Breast epithelium (tissue), 4 donors: ENCODE measurements around the gene PHC2. TPM values are rescaled to one million over a fixed set of nuclear protein-coding genes. Genes with fewer than 3 reads are reported as not detected.
A peak's percentile ranks its signal among the peaks of the same experiment; 100 is the strongest.

Experiments used
- DNase-seq, 2 donors: peaks; one replicate each; pipeline ENCODE4 v3.0.0-alpha.2; 2019; ENCODE audit warnings: low spot score in 2 of 2
- H3K27ac ChIP-seq, 2 donors: fragments of 200-600 bp; sonication (generic) in 1 of 2; one replicate each; pipeline ENCODE4 v1.5.1; 2016 to 2019; ENCODE audit warnings: mild to moderate bottlenecking in 1 of 2
- H3K27me3 ChIP-seq, 2 donors: fragments of 200-600 bp; sonication (generic) in 1 of 2; one replicate each; pipeline versions ENCODE4 v1.5.1 to v1.6.0; 2017 to 2019; ENCODE audit warnings: control low read depth in 1 of 2, mild to moderate bottlenecking in 1 of 2
- H3K36me3 ChIP-seq: fragments of 200-600 bp; one replicate; pipeline ENCODE4 v1.5.1; 2019
- H3K4me1 ChIP-seq, 2 donors: fragments of 200-600 bp; sonication (generic); one replicate each; pipeline ENCODE4 v1.5.1; 2016 to 2019; ENCODE audit warnings: control low read depth in 1 of 2
- H3K4me3 ChIP-seq, 3 donors: fragments of 200-600 bp; sonication (generic); 1 replicate in 2 of 3; 2 replicates in 1 of 3; pipeline ENCODE4 v1.5.1; 2016 to 2019; ENCODE audit warnings: mild to moderate bottlenecking in 3 of 3, moderate library complexity in 2 of 3
- H3K9me3 ChIP-seq, 2 donors: fragments of 200-600 bp; sonication (generic) in 1 of 2; one replicate each; pipeline ENCODE4 v1.5.1; 2016 to 2019; ENCODE audit warnings: control low read depth in 1 of 2
- CTCF ChIP-seq, 3 donors: fragments of 450-650 bp; IDR thresholded peaks; one replicate each; pipeline ENCODE4 v1.5.1; 2016 to 2017; ENCODE audit warnings: antibody characterized with exemption in 3 of 3, mild to moderate bottlenecking in 3 of 3, moderate library complexity in 3 of 3
- POLR2A ChIP-seq: fragments of 450-650 bp; IDR thresholded peaks from one replicate; pipeline ENCODE4 v1.6.1; 2016; ENCODE audit warnings: antibody characterized with exemption, mild to moderate bottlenecking, moderate library complexity
- POLR2AphosphoS5 ChIP-seq, 3 donors: sonication (generic); formaldehyde crosslinking; IDR thresholded peaks; one replicate each; pipeline ENCODE4 v1.6.1; 2017; ENCODE audit warnings: antibody characterized with exemption in 3 of 3
- intact Hi-C: fragments of 100-400 bp; cut with DNase I; formaldehyde crosslinking; loops from one replicate; pipeline ENCODE4 v1.15.1; 2023; ENCODE audit warnings: low total_unique reads
- total RNA-seq, 3 donors: library from RNA; depleted of rRNA; stranded (reverse); fragments of >200 nt; gene quantifications; one replicate each; pipeline ENCODE4 v1.1.0, GENCODE V29; 2016

Gene PHC2
- total RNA-seq, 3 donors from 2014 or later, result 103 to 214 (median 134) TPM

DNA sequence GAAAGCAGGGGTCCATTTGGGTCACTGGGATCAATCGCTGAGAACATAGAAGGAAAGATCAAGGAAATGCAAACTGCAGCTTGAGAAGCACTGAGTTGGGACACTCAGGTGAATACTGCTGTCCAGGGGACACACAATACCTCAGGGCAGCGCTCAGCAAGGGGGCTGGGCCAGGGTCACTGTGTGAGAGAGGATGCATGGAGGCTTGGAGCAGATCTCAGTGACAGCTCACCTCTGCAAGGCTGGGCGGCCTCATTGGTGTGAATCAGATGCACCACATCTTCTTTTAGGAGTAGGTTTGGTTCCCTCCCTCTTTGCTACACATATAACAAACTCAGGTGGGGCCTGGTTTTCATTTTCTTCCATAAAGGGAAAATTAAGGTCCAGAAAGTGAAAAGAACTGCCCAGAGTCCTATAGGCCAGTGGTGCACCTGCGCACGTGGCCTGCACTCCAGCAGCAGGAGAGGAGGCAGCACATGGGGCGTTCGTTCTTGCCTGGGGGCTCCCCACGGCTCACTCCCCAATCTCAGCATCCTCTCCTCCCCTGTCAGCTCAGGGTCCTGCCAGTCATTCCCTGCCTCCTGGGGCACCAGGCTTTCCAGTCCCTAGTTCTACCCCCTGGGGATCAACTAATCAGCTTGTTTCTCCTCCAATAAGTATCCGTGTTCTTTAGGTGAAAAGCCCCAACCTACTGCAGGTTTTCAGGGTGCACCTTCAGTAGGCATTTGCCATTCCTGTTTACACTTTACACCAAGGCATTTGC lies 111.5 kb downstream of the PHC2 start:
- TF ChIP-seq CTCF (IDR thresholded peaks at IDR 0.05), result no peak
- TF ChIP-seq POLR2AphosphoS5 (IDR thresholded peaks at IDR 0.05), result no peak
- no peak for TF ChIP-seq POLR2A
- Histone ChIP-seq H3K4me1 (no peaks in the 10 kb centered on the region), H3K4me3 (no peak overlapping the region), H3K27me3 (no peaks in the 10 kb centered on the region), H3K36me3 (peaks cover 2% of the 10 kb centered on the region), H3K27ac (no peak overlapping the region), H3K9me3 (no peaks in the 10 kb centered on the region)
- DNase-seq, result no peak
- intact Hi-C loops, result no loop called here

DNA sequence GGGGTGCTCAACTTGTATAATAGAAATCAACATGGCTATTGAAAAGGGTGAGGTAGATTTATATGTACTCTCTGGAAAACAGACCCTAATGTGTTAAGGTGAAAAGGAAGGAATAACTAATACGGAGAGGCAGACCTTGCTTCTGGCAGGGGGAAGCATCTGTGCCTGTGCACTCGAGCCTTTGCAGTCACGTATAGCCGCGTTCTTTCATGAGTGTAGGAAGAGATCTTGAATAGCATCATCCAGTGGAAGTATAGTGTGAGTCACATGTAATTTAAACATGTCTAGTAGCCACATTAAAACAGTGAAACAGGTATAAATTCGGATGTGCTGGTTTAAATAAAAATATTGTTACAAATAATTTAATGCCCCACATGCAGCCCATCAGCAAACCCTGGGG lies 112.9 kb downstream of the PHC2 start:
- no peak overlapping the region for H3K4me3 ChIP-seq
- no peak overlapping the region for H3K27ac ChIP-seq
- H3K4me1 ChIP-seq, result no peaks in the 10 kb centered on the region
- no peak for TF ChIP-seq POLR2AphosphoS5 (IDR thresholded peaks at IDR 0.05)
- no peak for TF ChIP-seq POLR2A
- no peak for TF ChIP-seq CTCF (IDR thresholded peaks at IDR 0.05)
- DNase-seq, result no peak
- no peaks in the 10 kb centered on the region for H3K27me3 ChIP-seq
- H3K9me3 ChIP-seq, result no peaks in the 10 kb centered on the region
- intact Hi-C loops, result no loop called here
- no peaks in the 10 kb centered on the region for H3K36me3 ChIP-seq

GRCh38 chr1:33317354-33317753 lies 113.5 kb downstream of the PHC2 start:
- intact Hi-C loops, result no loop called here
- Histone ChIP-seq H3K27ac (no peak overlapping the region), H3K9me3 (no peaks in the 10 kb centered on the region), H3K27me3 (no peaks in the 10 kb centered on the region), H3K4me1 (no peaks in the 10 kb centered on the region), H3K36me3 (no peaks in the 10 kb centered on the region), H3K4me3 (no peak overlapping the region)
- no peak for DNase-seq
- TF ChIP-seq POLR2AphosphoS5 (IDR thresholded peaks at IDR 0.05), result no peak
- TF ChIP-seq CTCF (IDR thresholded peaks at IDR 0.05), result no peak
- TF ChIP-seq POLR2A, result no peak

DNA sequence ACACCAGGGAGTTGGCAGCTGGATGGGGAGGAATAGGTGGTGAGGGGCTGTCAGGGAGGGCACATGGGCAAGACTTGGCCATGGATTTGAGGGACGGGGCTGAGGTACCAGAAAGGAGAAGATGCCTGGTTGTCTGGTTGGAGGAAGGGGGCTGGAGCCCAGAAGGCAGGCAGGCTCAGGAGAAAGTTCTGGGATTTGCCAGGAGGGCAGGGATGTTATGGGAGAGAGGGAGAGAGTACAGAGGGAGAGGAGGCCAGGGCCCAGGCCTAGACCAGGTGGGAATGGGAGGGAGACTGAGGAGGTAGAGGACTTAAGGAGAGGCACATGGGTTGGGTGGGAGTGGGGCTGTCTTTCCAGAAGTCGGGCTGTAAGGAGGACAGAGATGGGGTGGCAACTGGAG lies 114.3 kb downstream of the PHC2 start:
- no peaks in the 10 kb centered on the region for H3K9me3 ChIP-seq
- no peaks in the 10 kb centered on the region for H3K36me3 ChIP-seq
- TF ChIP-seq POLR2A, result no peak
- no peak for TF ChIP-seq POLR2AphosphoS5 (IDR thresholded peaks at IDR 0.05)
- no peak for TF ChIP-seq CTCF (IDR thresholded peaks at IDR 0.05)
- H3K4me3 ChIP-seq, result no peak overlapping the region
- intact Hi-C loops, result no loop called here
- H3K4me1 ChIP-seq, result no peaks in the 10 kb centered on the region
- no peak for DNase-seq
- H3K27me3 ChIP-seq, result no peaks in the 10 kb centered on the region
- H3K27ac ChIP-seq, result peak overlapping the region in 1 of 2 donors; percentile 25

DNA sequence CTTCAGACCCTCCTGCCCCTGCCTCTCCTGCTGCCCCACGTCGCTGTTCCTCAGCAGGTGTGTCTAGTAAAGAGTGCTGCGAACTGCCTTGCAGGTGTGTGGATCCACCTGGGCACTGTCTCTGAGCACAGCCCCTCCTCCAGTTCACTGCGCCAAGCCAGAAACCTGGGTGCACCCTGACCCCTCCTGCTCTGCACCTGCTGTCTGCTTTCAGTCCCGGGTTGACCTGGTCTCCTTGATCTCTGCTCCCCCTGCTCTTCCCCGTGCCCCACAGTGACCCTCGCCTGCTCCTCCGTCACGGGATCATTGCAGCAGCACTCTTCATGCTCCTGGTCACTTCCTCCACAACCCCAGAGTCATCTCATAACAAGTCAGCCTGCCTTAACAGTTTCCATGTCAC lies 116.5 kb downstream of the PHC2 start:
- Histone ChIP-seq H3K4me3 (no peak overlapping the region), H3K27ac (no peak overlapping the region), H3K27me3 (no peaks in the 10 kb centered on the region), H3K36me3 (no peaks in the 10 kb centered on the region), H3K9me3 (no peaks in the 10 kb centered on the region), H3K4me1 (no peaks in the 10 kb centered on the region)
- no peak for TF ChIP-seq CTCF (IDR thresholded peaks at IDR 0.05)
- no peak for TF ChIP-seq POLR2A
- no peak for TF ChIP-seq POLR2AphosphoS5 (IDR thresholded peaks at IDR 0.05)
- intact Hi-C loops, result no loop called here
- no peak for DNase-seq
